MM.1S (cell line): ENCODE data around the gene TBC1D5.

Source experiments
- DNase-seq: peaks from one replicate; pipeline ENCODE4 v3.0.0-alpha.2; 2015
- H2AFZ ChIP-seq: fragments of 300-600 bp; sonication (generic); 2 replicates; pipeline ENCODE4 v1.6.0; 2016; ENCODE audit warnings: antibody characterized with exemption, low read length
- H3F3A ChIP-seq: fragments of 300-600 bp; sonication (generic); 2 replicates; pipeline ENCODE4 v1.6.1; 2016; ENCODE audit warnings: mild to moderate bottlenecking, antibody characterized with exemption, low read length, moderate library complexity, mixed read lengths; ENCODE audit not compliant: insufficient read depth
- H3K27ac ChIP-seq: fragments of 300-600 bp; sonication (generic); 2 replicates; pipeline ENCODE4 v1.5.1; 2016; ENCODE audit warnings: mild to moderate bottlenecking, low read length
- H3K27me3 ChIP-seq: fragments of 300-600 bp; sonication (generic); replicated peaks from 2 replicates; pipeline ENCODE4 v1.6.0; 2016; ENCODE audit warnings: low read length; ENCODE audit not compliant: insufficient read depth
- H3K36me3 ChIP-seq: fragments of 300-600 bp; sonication (generic); replicated peaks from 2 replicates; pipeline ENCODE4 v1.6.1; 2016; ENCODE audit warnings: mild to moderate bottlenecking, low read length, mixed read lengths; ENCODE audit not compliant: insufficient read depth
- H3K4me1 ChIP-seq: fragments of 300-600 bp; sonication (generic); 2 replicates; pipeline ENCODE4 v1.6.1; 2016; ENCODE audit warnings: low read length, mixed read lengths
- H3K4me2 ChIP-seq: fragments of 300-600 bp; sonication (generic); 2 replicates; pipeline ENCODE4 v1.6.0; 2016; ENCODE audit warnings: low read depth, low read length
- H3K4me3 ChIP-seq: fragments of 300-600 bp; sonication (generic); 2 replicates; pipeline ENCODE4 v1.5.1; 2016; ENCODE audit warnings: low read length, mixed read lengths
- H3K79me2 ChIP-seq: fragments of 300-600 bp; sonication (generic); 2 replicates; pipeline ENCODE4 v1.6.1; 2016; ENCODE audit warnings: mixed run types, low read length, mixed read lengths
- H3K9ac ChIP-seq: fragments of 300-600 bp; sonication (generic); 2 replicates; pipeline ENCODE4 v1.6.1; 2016; ENCODE audit warnings: low read length, mixed read lengths
- H3K9me2 ChIP-seq: fragments of 300-600 bp; sonication (generic); replicated peaks from 2 replicates; pipeline ENCODE4 v1.6.1; 2016; ENCODE audit warnings: mild to moderate bottlenecking, low read length, mixed read lengths; ENCODE audit not compliant: insufficient read depth
- H3K9me3 ChIP-seq: fragments of 300-600 bp; sonication (generic); replicated peaks from 2 replicates; pipeline ENCODE4 v1.6.1; 2016; ENCODE audit warnings: mild to moderate bottlenecking, low read length, mixed read lengths; ENCODE audit not compliant: insufficient read depth
- H4K20me1 ChIP-seq: fragments of 300-600 bp; sonication (generic); 2 replicates; pipeline ENCODE4 v1.6.1; 2016; ENCODE audit warnings: mild to moderate bottlenecking, low read length, moderate library complexity, mixed read lengths; ENCODE audit not compliant: insufficient read depth
- CTCF ChIP-seq: fragments of 300-600 bp; sonication (generic); IDR thresholded peaks from 2 replicates; pipeline ENCODE4 v1.5.1; 2016; ENCODE audit warnings: antibody characterized with exemption, low read length, mixed read lengths
- EZH2 ChIP-seq: fragments of 300-600 bp; sonication (generic); optimal IDR thresholded peaks from 2 replicates; pipeline ENCODE3; 2017; ENCODE audit warnings: low read depth, mild to moderate bottlenecking, antibody characterized with exemption, low read length, mixed read lengths
- EZH2phosphoT487 ChIP-seq: fragments of 300-600 bp; sonication (generic); IDR thresholded peaks from 2 replicates; pipeline ENCODE4 v1.6.1; 2018; ENCODE audit warnings: antibody characterized with exemption, low read length

Gene TBC1D5

GRCh38 chr3:17579289-17580031 lies 163.0 kb downstream of the TBC1D5 start:
- H3K4me2 ChIP-seq = no peak overlapping the region; the same call in 1 of the 2 replicates
- peak; percentile 57 for DNase-seq

GRCh38 chr3:17577796-17578520 lies 164.5 kb downstream of the TBC1D5 start:
- H3K79me2 ChIP-seq = no peaks in the 10 kb centered on the region
- H4K20me1 ChIP-seq = no peaks in the 10 kb centered on the region
- no peaks in the 10 kb centered on the region for H3K9me3 ChIP-seq
- no peak overlapping the region for H3K9ac ChIP-seq
- peaks cover 13% of the 10 kb centered on the region for H3F3A ChIP-seq
- peaks cover 21% of the 10 kb centered on the region for H3K4me1 ChIP-seq
- H3K27ac ChIP-seq = no peak overlapping the region
- no peaks in the 10 kb centered on the region for H3K36me3 ChIP-seq
- DNase-seq = no peak
- TF ChIP-seq EZH2 (no peak), EZH2phosphoT487 (no peak), CTCF (no peak)
- no peaks in the 10 kb centered on the region for H3K9me2 ChIP-seq
- no peak overlapping the region for H3K4me2 ChIP-seq
- H3K4me3 ChIP-seq = no peak overlapping the region
- no peak overlapping the region for H2AFZ ChIP-seq
- H3K27me3 ChIP-seq = no peaks in the 10 kb centered on the region

More at GRCh38 chr3:17579289-17580031, 163.0 kb downstream of the TBC1D5 start:
- Histone ChIP-seq H3K36me3 (no peaks in the 10 kb centered on the region), H3K9me2 (no peaks in the 10 kb centered on the region), H3K27me3 (no peaks in the 10 kb centered on the region), H3K9me3 (no peaks in the 10 kb centered on the region), H3K79me2 (no peaks in the 10 kb centered on the region), H2AFZ (no peak overlapping the region), H3K4me1 (peaks cover 16% of the 10 kb centered on the region), H4K20me1 (no peaks in the 10 kb centered on the region), H3K4me3 (no peak overlapping the region), H3F3A (peaks cover 13% of the 10 kb centered on the region), H3K9ac (no peak overlapping the region), H3K27ac (peak overlapping the region; percentile 14; the same call in 1 of the 2 replicates)
- TF ChIP-seq EZH2 = no peak
- no peak for TF ChIP-seq EZH2phosphoT487
- TF ChIP-seq CTCF = no peak

- Histone ChIP-seq H2AFZ (no peak overlapping the region), H3K9me2 (no peaks in the 10 kb centered on the region), H3K36me3 (no peaks in the 10 kb centered on the region), H3K4me3 (no peak overlapping the region), H3K27ac (no peak overlapping the region), H3K9ac (no peak overlapping the region), H3K79me2 (no peaks in the 10 kb centered on the region), H4K20me1 (no peaks in the 10 kb centered on the region), H3K4me1 (peaks cover 5% of the 10 kb centered on the region; the same call in 1 of the 2 replicates), H3K27me3 (no peaks in the 10 kb centered on the region), H3F3A (no peaks in the 10 kb centered on the region), H3K9me3 (no peaks in the 10 kb centered on the region), H3K4me2 (no peak overlapping the region)
- DNase-seq = no peak
- no peak for TF ChIP-seq EZH2phosphoT487
- TF ChIP-seq EZH2 = no peak
- TF ChIP-seq CTCF = no peak
Observed at GRCh38 chr3:17573396-17573795, 169.0 kb downstream of the TBC1D5 start.
